Kidney tubule cell (primary cell): ENCODE data around the gene KNG1.
"Not testable (repeated sequence)": the region's sequence is repeated elsewhere in the genome, so short reads cannot be mapped to it uniquely, and the experiment has no call there.

ENCODE experiments used
- DNase-seq: peaks from one replicate; pipeline ENCODE4 v3.0.0-alpha.2; 2018; ENCODE audit warnings: low spot score

The KNG1 gene

GRCh38 chr3:186708983-186709679 lies 8.0 kb upstream of the KNG1 start:
- no peak for DNase-seq

DNA sequence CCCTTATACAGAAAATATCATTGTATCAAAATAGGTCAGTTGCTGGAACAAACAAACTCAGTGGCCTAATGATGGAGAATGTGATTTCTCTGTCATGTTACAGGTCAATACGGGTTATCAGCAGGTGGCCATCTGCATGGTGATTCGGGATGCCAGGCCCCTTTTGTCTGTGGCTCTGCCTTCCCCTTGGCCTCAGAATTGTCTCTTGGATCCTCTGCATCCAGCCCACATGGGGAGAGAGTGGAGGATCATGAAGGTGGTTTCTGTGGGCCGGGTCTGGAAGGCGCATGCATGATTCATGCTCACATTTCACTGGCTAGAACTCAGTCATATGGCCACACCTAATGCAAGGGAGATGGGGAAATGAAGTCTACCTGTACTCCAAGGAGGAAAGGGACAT lies 6.5 kb upstream of the KNG1 start:
- DNase-seq = not testable (repeated sequence)

- no peak for DNase-seq
Measured at GRCh38 chr3:186713499-186713898, 3.7 kb upstream of the KNG1 start.

DNA sequence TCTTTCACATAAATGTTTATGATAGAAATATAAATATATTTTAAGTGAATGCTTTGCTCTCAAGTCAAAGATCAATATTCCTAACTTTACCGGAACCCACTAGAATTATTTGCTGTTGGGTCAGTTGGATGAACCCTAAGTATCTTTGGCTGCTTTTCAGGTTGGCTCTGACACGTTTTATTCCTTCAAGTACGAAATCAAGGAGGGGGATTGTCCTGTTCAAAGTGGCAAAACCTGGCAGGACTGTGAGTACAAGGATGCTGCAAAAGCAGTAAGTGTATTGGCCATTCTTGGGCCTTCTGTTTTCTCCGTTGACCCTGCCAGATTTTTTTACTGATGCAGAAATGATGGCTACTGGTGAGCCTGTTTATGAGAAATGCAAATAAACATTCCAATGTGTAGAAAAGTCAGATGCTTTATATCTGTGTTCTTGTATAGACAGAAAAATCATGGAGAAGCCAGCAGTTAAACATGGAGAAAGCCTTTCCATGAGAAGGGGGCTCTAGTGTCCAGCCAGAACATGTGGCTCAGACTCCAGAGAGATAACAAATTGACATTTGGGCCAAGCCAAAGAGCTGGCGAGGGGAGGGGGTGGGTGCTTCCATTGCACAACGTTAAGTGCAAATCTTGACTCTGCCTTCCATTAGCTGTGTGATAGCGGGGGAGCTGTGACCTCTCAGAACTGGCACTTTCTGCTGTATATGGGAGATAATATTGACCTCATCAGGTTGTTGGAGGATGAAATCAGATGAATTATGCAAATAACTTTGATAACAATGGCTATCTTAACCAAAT lies 3.0 kb downstream of the KNG1 start:
- DNase-seq = no peak

DNA sequence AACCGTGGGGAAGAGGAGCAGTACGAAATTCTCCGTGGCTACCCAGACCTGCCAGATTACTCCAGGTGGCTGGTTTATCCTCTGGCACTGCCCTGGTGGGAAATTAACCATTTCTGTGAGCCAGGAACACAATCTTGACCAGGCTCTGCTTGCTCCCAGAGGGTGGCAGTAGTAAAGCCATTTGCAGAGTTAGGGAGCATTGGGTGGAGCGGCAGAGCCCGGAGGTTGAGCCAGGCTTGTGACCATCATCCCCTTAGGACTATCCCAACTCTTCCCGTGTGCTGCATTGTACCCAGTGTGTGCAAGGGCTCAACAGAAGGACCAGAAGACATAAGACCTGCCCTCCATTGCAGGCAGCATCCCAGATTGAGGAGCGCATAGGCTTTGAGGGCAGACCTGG lies 5.3 kb downstream of the KNG1 start:
- DNase-seq = peak; percentile 21

DNA sequence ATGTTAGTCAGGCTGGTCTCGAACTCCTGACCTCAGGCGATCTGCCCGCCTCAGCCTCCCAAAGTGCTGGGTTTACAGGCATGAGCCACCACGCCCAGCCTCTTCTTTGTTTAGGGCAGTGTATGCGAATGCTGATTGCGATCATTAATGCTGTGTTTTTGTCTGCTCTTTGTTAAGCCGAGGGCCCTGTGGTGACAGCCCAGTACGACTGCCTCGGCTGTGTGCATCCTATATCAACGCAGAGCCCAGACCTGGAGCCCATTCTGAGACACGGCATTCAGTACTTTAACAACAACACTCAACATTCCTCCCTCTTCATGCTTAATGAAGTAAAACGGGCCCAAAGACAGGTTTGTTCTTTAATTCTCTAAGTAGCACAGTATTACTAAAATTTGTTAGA lies 7.8 kb downstream of the KNG1 start:
- DNase-seq = no peak

GRCh38 chr3:186732169-186732766 lies 15.1 kb downstream of the KNG1 start:
- no peak for DNase-seq

- DNase-seq = peak; percentile 29
Measured at GRCh38 chr3:186742618-186743380, 25.6 kb downstream of the KNG1 start.

- no peak for DNase-seq
Measured at GRCh38 chr3:186743666-186744065, 26.5 kb downstream of the KNG1 start.

DNA sequence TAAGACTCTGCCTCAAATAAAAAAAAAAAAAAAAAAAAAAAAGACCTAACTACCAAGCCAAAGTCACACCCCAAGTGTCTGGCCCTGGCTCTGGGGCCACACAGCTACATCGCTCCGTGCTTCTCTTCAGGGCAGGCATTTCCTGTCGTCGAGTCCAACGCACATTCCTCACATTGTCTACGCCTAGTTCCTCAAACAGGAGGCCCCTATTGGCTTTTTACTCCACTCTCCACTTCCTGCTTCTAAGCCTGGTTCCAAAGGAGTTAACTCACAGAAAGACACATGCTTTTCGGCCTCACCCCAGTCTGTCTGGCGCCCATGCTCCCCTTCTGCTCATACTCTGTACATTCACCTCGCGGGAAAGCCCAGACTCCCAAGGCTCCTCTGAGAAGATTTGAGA lies 28.8 kb downstream of the KNG1 start:
- peak; percentile 92 for DNase-seq

DNA sequence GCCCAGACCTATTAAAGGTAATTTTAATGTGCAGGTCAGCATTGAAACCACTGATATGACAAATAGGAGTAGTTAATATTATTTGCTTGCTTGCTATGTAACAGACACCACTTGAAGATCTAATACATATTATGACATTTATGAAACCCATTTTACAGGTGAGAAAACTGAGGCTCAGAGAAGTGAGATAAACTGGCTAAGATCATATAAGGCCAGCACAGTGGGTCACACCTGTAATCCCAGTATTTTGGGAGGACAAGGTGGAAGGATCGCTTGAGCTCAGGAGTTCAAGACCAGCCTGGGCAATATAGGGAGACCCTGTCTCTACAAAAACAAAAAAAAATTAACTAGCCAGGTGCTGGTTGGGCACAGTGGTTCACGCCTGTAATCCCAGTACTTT lies 33.2 kb downstream of the KNG1 start:
- no peak for DNase-seq

- DNase-seq = no peak
Measured at GRCh38 chr3:186751480-186751879, 34.3 kb downstream of the KNG1 start.

GRCh38 chr3:186754006-186754405 lies 36.8 kb downstream of the KNG1 start:
- no peak for DNase-seq

GRCh38 chr3:186754871-186755270 lies 37.7 kb downstream of the KNG1 start:
- DNase-seq = no peak

GRCh38 chr3:186757214-186757613 lies 40.1 kb downstream of the KNG1 start:
- no peak for DNase-seq

DNA sequence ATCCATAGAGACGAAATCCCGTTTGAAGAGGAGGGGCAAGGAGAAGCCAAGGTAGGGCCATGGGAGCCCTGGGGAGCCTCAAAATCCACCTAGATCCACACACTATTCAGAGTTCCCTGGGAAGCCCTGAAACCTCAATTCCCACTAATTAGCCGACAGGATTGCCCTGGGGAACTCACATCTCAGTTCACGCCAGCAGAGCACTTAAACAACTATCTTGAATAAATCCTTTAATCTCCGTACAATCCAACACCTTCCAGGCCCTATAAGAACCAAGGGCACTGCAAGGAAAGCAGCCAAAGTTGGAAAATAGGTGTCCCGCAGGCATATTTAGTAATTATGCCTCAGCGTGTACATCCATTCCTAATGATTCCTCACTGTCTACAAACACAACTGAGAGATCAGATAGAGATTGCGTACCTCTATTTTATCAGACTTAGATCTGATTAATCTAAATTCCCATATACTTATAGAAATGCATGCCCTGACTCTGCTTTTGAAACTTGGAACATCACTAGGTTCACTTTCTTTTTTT lies 40.6 kb downstream of the KNG1 start:
- DNase-seq = no peak

GRCh38 chr3:186759231-186759930 lies 42.2 kb downstream of the KNG1 start:
- no peak for DNase-seq

- peak; percentile 98 for DNase-seq
Measured at GRCh38 chr3:186760141-186760833, 43.1 kb downstream of the KNG1 start.

DNA sequence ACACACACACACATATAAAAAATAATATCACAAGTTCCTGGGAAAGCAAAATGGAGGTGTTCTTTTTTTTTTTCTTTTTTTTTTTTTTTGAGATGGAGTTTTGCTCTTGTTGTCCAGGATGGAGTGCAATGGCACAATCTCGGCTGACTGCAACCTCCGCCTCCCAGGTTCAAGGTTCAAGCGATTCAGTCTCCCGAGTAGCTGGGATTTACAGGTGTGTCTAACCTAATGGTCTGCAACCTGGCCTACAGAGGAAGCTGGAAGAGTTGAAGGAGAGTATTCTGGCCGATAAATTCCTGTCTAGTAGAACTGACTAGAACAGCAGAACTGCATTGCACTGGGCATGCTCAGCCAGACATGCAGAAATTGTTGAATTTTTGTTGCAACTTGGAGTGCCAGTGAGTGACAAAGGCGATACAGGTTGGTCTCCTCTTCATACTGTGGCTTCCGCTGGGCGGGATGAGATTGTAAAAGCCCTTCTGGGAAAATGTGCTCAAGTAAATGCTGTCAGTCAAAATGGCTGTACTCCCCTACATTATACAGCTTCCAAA lies 43.8 kb downstream of the KNG1 start:
- no peak for DNase-seq

DNA sequence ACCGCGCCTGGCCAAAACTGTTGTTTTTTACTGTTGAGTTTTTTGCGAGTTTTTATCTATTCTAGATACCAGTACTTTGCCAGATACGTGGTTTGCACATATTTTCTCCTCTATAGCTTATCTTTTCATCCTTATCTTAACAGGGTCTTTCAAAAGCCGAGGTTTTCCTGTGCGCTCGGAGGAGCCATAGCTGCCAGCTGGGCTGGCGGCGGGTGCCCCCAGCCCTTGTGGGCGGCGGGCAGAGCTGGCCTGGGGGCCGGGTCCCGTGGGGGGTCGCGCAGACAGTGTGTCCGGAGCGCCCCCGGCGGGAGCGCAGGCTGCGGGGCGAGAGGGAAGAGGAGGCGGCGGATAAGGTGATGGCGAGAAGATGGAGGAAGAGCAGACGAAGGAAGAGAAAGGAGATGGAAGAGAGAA lies 55.1 kb downstream of the KNG1 start:
- no peak for DNase-seq
